Right lobe of liver (tissue), 6 donors: ENCODE measurements around the gene STX2. TPM values are rescaled to one million over a fixed set of nuclear protein-coding genes. Genes with fewer than 3 reads are reported as not detected.
"Not testable (repeated sequence)": the region's sequence is repeated elsewhere in the genome, so short reads cannot be mapped to it uniquely, and the experiment has no call there.

Experiments
- ATAC-seq, 4 donors: fragments of 200-7000 bp; cut with Tn5 transposase; one replicate each; pipeline ENCODE4 v1.9.1; 2020; ENCODE audit warnings: mild to moderate bottlenecking in 4 of 4, moderate library complexity in 4 of 4
- DNase-seq, 3 donors: peaks; one replicate each; pipeline ENCODE4 v3.0.0-alpha.2; 2020
- H3K27ac ChIP-seq, 3 donors: fragments of 200-600 bp; one replicate each; pipeline ENCODE4 v1.8.0; 2022
- H3K27me3 ChIP-seq, 2 donors: fragments of 200-600 bp; one replicate each; pipeline ENCODE4 v1.8.0; 2022
- H3K36me3 ChIP-seq, 4 donors: fragments of 200-600 bp; sonication (generic) in 1 of 4; one replicate each; pipeline versions ENCODE4 v1.5.1 to v1.8.0; 2017 to 2022; ENCODE audit warnings: control low read depth in 1 of 4
- H3K4me1 ChIP-seq, 4 donors: fragments of 200-600 bp; sonication (generic) in 1 of 4; one replicate each; pipeline versions ENCODE4 v1.5.1 to v1.8.0; 2017 to 2022; ENCODE audit warnings: control low read depth in 1 of 4
- H3K4me3 ChIP-seq, 3 donors: fragments of 200-600 bp; one replicate each; pipeline ENCODE4 v1.8.0; 2022
- H3K9me3 ChIP-seq, 4 donors: fragments of 200-600 bp; sonication (generic) in 1 of 4; one replicate each; pipeline versions ENCODE4 v1.5.1 to v1.8.0; 2017 to 2022; ENCODE audit warnings: control low read depth in 1 of 4
- CTCF ChIP-seq, 4 donors: fragments of 200-600 bp in 3 of 4; fragments of 450-650 bp in 1 of 4; IDR thresholded peaks; one replicate each; pipeline versions ENCODE4 v1.5.1 to v1.8.0; 2016 to 2022; ENCODE audit warnings: antibody characterized with exemption in 4 of 4, mild to moderate bottlenecking in 2 of 4
- POLR2A ChIP-seq: fragments of 450-650 bp; IDR thresholded peaks from one replicate; pipeline ENCODE4 v1.6.1; 2017; ENCODE audit warnings: antibody characterized with exemption, mild to moderate bottlenecking
- WGBS: methylation state at CpG from one replicate; pipeline ENCODE4 v1.1.6; 2018; ENCODE audit warnings: low coverage, low lambda C conversion rate; ENCODE audit not compliant: insufficient coverage; ENCODE audit errors: missing lambda C conversion rate; 5-methylcytosine and 5-hydroxymethylcytosine counted together
- intact Hi-C, 2 donors: fragments of 100-400 bp; cut with DNase I; formaldehyde crosslinking; loops; one replicate each; pipeline versions ENCODE4 v1.11.2 to v1.14.1; 2022
- total RNA-seq, 6 experiments: library from RNA; depleted of rRNA in 2 of 6; stranded (reverse); fragments of >200 nt in 2 of 6; fragmentation: NEBNext Ultra II Directional in 3 of 6; extraction: Animal tissue kit (Norgen Biotek cat#: 25700) in 3 of 6; gene quantifications; one replicate each; pipeline versions ENCODE4 v1.1.0 to v1.2.4, GENCODE V29; 2016 to 2023
- donor health status: DM: no; HTN: yes; CAD: no.
- donor health status: DM: no; HTN: no; CAD: no.
- donor health status: DM: no; HTN: no; CAD: no.
- donor health status: DM: no; HTN: yes; CAD: no.
- donor health status: DM: no; HTN: yes; CAD: no.

The STX2 gene
- total RNA-seq, 6 experiments from 2014 or later = 5.3 to 11.8 (median 7.2) TPM

- ATAC-seq (peak; percentile 63 to 84 (median 77)), DNase-seq (peak; percentile 68 to 80 (median 70))
- peaks cover 0 to 19% (median 5%) of the 10 kb centered on the region in 4 donors for H3K4me1 ChIP-seq
- intact Hi-C loops = no loop called here
- peaks cover 3 to 28% (median 14%) of the 10 kb centered on the region in 4 donors for H3K36me3 ChIP-seq
- H3K4me3 ChIP-seq = peak overlapping the region; percentile 47 to 84 (median 59)
- 28% methylated on average over 16 of the region's 31 CpGs for WGBS
- H3K27me3 ChIP-seq = no peaks in the 10 kb centered on the region
- H3K9me3 ChIP-seq = no peaks in the 10 kb centered on the region
- TF ChIP-seq CTCF (IDR thresholded peaks at IDR 0.05) (peak; percentile 34 to 60 (median 42)), POLR2A (no peak)
- H3K27ac ChIP-seq = peak overlapping the region; percentile 49 to 63 (median 52)
Observed at GRCh38 chr12:130870442-130871285, 31.6 kb upstream of the STX2 start.

GRCh38 chr12:130868412-130868811, 29.4 kb upstream of the STX2 start:
- Histone ChIP-seq H3K27me3 (no peaks in the 10 kb centered on the region), H3K36me3 (peaks cover 0 to 6% (median 2%) of the 10 kb centered on the region in 4 donors), H3K27ac (no peak overlapping the region), H3K9me3 (no peaks in the 10 kb centered on the region), H3K4me1 (peaks cover 0 to 15% (median 4%) of the 10 kb centered on the region in 4 donors), H3K4me3 (no peak overlapping the region)
- ATAC-seq = no peak
- WGBS = 61% methylated on average over 4 of the region's 4 CpGs
- TF ChIP-seq POLR2A (no peak), CTCF (IDR thresholded peaks at IDR 0.05) (no peak)
- intact Hi-C loops = no loop called here
- DNase-seq = no peak

GRCh38 chr12:130863298-130863697, 24.2 kb upstream of the STX2 start:
- H3K36me3 ChIP-seq = no peaks in the 10 kb centered on the region

GRCh38 chr12:130862771-130863170, 23.7 kb upstream of the STX2 start:
- H3K27ac ChIP-seq, H3K4me1 ChIP-seq, H3K4me3 ChIP-seq, H3K9me3 ChIP-seq, H3K36me3 ChIP-seq, intact Hi-C loops, H3K27me3 ChIP-seq, ATAC-seq, DNase-seq: not testable (repeated sequence)
- WGBS = 90% methylated on average over 2 of the region's 8 CpGs

More at GRCh38 chr12:130863298-130863697, 24.2 kb upstream of the STX2 start:
- no peak for TF ChIP-seq CTCF (IDR thresholded peaks at IDR 0.05)
- TF ChIP-seq POLR2A = no peak
- Histone ChIP-seq H3K4me3 (no peak overlapping the region), H3K4me1 (peaks cover 0 to 4% (median 0%) of the 10 kb centered on the region in 4 donors), H3K9me3 (no peaks in the 10 kb centered on the region), H3K27me3 (no peaks in the 10 kb centered on the region), H3K27ac (no peak overlapping the region)
- intact Hi-C loops = no loop called here
- DNase-seq = peak in 1 of 3 donors; percentile 59
- ATAC-seq = peak; percentile 65 to 85 (median 82)
- WGBS = 32% methylated on average over 5 of the region's 5 CpGs

- Histone ChIP-seq H3K4me3 (no peak overlapping the region), H3K36me3 (no peaks in the 10 kb centered on the region), H3K4me1 (peaks cover 0 to 4% (median 0%) of the 10 kb centered on the region in 4 donors), H3K9me3 (no peaks in the 10 kb centered on the region), H3K27me3 (no peaks in the 10 kb centered on the region), H3K27ac (no peak overlapping the region)
- intact Hi-C loops = no loop called here
- DNase-seq = no peak
- no peak for TF ChIP-seq POLR2A
- no peak for TF ChIP-seq CTCF (IDR thresholded peaks at IDR 0.05)
- no peak for ATAC-seq
- 93% methylated on average over 2 of the region's 4 CpGs for WGBS
Observed at GRCh38 chr12:130862161-130862560, 23.1 kb upstream of the STX2 start.
